Measurements from ENCODE around the gene MESP2.
"Not testable (repeated sequence)": the region's sequence is repeated elsewhere in the genome, so short reads cannot be mapped to it uniquely, and the experiment has no call there.

MESP2 gene

GRCh38 chr15:89781891-89782618 is 5.9 kb downstream of the MESP2 start:
- DNase-seq: no peak

- DNase-seq: not testable (repeated sequence)
These were observed 6.5 kb downstream of the MESP2 start for GRCh38 chr15:89782619-89782950.

GRCh38 chr15:89783111-89783860 is 7.2 kb downstream of the MESP2 start:
- DNase-seq: no peak

GRCh38 chr15:89783861-89784685 is 7.9 kb downstream of the MESP2 start:
- DNase-seq: no peak

GRCh38 chr15:89784686-89784960 is 8.5 kb downstream of the MESP2 start:
- DNase-seq: no peak

GRCh38 chr15:89785064-89785773 is 9.1 kb downstream of the MESP2 start:
- DNase-seq: no peak

GRCh38 chr15:89785774-89786140 is 9.6 kb downstream of the MESP2 start:
- no peak for DNase-seq

GRCh38 chr15:89787944-89788343 is 11.8 kb downstream of the MESP2 start:
- DNase-seq: no peak

- not testable (repeated sequence) for DNase-seq
These were observed 12.5 kb downstream of the MESP2 start for GRCh38 chr15:89788585-89788984.

- no peak for DNase-seq
These were observed 14.1 kb downstream of the MESP2 start for GRCh38 chr15:89790206-89790605.

GRCh38 chr15:89790661-89791060 is 14.5 kb downstream of the MESP2 start:
- no peak for DNase-seq

- no peak for DNase-seq
These were observed 16.1 kb downstream of the MESP2 start for GRCh38 chr15:89792106-89792805.

- no peak for DNase-seq
These were observed 18.6 kb downstream of the MESP2 start for GRCh38 chr15:89794627-89795241.

- DNase-seq: no peak
These were observed 19.9 kb downstream of the MESP2 start for GRCh38 chr15:89795996-89796395.

- no peak for DNase-seq
These were observed 21.6 kb downstream of the MESP2 start for GRCh38 chr15:89797678-89798201.

- DNase-seq: no peak
These were observed 23.1 kb downstream of the MESP2 start for GRCh38 chr15:89799011-89799911.

GRCh38 chr15:89799918-89800498 is 23.9 kb downstream of the MESP2 start:
- no peak for DNase-seq

GRCh38 chr15:89801471-89802195 is 25.5 kb downstream of the MESP2 start:
- no peak for DNase-seq

GRCh38 chr15:89802231-89802928 is 26.2 kb downstream of the MESP2 start:
- no peak for DNase-seq

Data from NCI-H1048 (cell line).